ENCODE data around the gene CPE.

GRCh38 chr4:165450871-165451270, 72.1 kb downstream of the CPE start:
- TF ChIP-seq CTCF (IDR thresholded peaks at IDR 0.05) (no peak), POLR2A (IDR thresholded peaks at IDR 0.05) (no peak), POLR2AphosphoS5 (IDR thresholded peaks at IDR 0.05) (no peak), EP300 (IDR thresholded peaks at IDR 0.05) (no peak)
